Measurements from ENCODE around the gene POC1B.

POC1B gene

DNA sequence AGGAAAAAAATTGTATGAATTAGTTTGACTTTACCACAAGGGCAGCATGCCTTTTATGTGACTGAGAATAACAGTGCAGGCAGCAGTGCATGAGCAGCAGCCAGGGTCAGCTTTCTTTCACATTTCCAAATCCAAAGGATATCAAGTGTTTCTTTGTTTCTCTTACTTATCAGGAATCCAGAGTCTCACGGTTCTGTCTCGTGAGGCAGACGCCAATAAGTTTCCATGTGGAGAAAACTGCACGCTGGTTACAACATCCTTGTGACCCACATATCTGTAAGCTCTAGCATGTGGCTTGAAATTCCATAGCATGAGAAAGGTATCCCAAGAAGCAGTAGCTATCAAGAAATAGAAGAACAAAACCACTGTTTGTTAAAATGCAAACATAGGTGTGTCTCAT lies 28.8 kb downstream of the POC1B start:
- no peak for DNase-seq (ENCODE audit: low spot score)

DNA sequence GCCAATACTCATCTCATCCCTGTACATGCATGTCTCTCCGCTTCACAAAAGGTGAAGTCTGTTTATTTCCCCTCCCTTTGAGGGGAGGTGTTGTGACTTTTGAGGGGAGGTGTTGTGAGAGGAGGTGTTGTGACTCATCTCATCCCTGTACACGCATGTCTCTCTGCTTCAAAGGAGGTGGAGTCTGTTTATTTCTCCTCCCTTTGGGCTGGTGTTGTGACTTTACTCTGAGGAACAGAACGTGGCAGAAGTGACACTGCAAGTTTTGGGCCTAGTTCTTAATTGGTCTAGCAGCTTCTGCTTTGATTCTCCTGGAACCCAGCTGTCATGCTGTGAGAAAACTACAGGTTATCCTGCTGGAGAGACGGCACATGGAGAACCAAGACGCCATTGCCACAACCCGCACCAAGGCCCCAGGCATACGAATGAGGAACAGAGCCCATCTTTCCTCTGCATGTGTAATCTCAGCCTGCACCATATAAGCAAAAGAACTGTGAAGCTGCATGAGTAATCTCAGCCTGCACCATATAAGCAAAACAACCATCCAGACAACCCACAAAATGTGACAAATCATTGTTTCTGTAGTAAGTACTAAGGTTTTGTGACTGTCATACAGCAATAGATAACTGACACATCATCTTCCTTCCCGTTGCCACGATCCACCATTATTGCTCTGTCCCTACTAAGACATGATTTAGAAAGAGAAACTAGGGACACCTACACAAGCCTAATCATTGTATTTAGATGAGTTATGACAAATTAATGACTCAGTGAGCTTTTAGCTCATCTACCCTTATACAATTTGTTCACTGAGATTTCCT lies 31.2 kb downstream of the POC1B start:
- peak; percentile 87 for DNase-seq (ENCODE audit: low spot score)

DNA sequence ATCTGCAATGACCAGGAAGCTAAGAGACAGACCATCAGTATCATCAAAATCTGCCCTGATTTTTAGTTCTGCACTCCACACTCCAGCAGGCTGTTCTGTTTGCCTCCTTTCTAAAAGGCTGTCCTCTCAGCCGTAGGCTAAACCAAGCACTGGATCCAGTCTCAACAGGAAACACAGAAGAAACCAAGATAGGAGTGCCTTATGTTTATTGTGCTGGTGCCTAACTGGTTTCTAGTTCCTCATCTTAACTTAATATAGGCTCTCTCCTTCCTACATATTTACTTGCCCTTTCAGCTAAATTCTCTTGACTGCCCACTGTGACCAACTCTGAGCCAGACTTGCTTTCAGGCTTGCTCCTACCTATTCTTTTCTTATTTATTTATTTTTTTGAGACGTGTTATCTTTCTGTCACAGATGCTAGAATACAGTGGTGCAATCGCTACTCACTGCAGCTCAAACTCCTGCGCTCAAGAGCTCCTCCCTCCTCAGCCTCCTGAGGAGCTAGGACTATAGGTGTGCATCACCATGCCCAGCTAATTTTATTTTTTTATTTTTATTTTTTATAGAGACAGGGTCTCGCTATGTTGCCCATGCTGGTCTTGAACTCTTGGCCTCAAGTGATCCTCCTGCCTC lies 32.1 kb downstream of the POC1B start:
- DNase-seq (ENCODE audit: low spot score) = peak; percentile 48

DNA sequence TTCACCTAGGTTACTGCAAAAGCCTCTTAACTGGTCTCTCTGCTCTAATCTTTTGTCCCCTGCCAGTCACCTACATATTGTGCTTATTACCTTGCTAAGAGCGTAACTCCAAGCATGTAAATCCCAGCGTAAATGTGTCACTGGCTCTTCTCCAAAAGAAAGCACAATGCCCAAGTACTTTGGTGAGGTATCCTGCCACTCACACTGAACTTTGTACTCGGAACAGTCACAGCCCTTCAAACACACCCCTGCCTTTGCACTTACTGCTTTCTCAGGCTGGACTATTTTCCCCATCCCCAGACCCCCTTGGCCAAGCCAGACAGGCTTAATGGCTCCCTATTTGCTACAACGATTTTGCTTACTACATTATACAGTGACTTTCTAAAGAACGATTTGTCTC lies 33.0 kb downstream of the POC1B start:
- no peak for DNase-seq (ENCODE audit: low spot score)

DNA sequence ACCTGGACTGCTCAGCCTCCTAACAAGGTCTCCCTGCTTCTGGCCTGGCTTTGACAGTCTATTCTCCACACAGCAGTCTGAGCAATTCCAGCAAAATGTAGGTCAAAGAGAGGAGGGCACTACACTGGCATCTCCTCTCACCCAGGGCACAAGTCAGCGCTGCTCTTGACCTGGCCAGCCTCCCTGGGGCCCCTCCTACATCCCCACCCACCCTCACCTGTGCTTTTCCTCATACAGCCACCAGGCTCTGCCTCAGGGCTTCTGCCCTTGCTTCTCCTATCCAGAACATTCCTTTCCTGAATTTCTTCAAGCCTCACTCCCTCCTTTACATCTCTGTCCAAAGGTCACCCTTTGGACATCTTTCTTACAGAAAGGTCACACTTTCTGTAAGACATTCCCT lies 34.9 kb downstream of the POC1B start:
- DNase-seq (ENCODE audit: low spot score) = no peak

DNA sequence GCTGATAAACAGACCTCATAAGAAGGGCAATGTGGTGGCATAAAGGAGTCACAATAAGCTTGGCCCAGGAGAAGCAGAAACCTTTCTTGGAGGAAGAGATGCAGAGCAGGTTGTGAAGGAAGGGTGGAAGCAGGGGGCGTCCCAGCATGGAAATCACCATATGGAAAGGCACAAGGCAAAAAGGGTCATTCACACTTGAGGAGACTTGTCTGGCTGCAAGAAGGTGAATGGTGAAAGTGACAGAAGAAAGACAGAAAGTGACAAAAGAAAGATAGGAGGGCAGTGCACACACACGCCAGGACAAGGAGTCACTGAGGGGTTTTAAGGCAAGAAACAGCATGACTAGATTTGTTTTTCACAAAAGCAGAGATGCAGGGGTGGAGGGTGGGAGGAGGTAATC lies 39.6 kb downstream of the POC1B start:
- DNase-seq (ENCODE audit: low spot score) = no peak

DNA sequence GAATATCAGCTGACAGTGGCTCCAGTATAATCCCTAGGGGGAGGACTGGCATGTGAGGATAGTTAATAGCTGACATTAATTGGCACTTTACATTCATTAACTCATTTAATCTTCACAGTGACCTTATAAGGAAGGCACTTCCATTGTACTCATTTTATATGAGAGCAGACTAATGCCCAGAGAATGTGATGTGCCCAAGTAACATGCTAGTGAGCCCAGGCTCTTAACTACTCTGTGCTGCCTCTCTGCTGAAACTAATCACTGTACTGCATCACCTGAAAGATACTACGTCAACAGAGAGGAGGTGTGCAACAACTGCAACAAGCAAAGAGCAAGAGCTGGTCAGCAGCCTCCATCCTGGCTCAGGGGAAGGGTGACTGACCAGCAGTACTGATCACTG lies 41.4 kb downstream of the POC1B start:
- DNase-seq (ENCODE audit: low spot score) = no peak

DNA sequence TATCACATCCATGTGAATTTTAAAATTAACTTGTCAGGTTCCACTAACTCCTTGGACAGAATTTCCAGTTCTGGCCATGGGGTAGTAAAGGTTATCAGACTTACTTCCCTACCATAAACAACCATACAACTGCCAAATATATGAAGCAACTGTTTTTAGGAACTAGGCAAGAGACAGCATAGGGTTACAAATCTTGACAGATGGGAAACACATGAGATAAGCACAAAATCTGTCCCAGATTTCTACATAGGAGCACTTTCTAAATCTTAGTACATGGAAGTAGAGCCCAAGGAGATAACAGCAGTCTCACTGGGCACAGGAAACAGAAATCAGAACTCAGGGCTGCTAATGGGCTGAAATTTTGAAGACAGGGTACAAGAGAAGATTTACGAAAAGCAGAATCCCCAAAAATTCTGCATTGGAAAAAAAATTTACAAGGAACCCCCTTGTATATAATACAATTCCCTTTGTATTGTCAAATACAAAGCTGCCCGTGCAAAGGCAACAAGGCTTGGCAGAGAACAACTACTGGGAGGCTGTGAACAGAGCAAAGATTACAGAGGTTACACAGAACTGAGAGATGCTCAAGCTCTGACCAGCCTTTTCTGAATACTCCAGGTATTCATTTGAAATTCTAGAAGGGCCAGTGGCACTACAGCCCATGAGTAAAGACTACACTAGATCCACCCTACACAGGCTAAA lies 44.5 kb downstream of the POC1B start:
- no peak for DNase-seq (ENCODE audit: low spot score)

DNA sequence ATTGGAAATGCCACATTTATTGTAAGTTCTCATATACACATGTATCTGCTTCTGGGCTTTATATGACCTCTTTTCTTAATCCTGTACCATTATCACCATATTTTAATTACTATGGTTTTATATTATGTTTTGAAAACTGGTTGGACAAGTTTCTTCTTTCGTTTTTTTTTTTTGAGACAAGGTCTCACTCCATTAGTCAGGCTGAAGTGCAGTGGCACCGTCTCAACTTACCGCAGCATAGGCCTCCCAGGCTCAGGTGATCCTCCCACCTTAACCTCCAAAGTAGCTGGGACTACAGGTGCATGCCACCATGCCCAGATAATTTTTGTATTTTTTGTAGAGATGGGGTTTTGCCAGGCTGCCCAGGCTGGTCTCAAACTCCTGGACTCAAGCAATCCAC lies 45.9 kb downstream of the POC1B start:
- no peak for DNase-seq (ENCODE audit: low spot score)

DNA sequence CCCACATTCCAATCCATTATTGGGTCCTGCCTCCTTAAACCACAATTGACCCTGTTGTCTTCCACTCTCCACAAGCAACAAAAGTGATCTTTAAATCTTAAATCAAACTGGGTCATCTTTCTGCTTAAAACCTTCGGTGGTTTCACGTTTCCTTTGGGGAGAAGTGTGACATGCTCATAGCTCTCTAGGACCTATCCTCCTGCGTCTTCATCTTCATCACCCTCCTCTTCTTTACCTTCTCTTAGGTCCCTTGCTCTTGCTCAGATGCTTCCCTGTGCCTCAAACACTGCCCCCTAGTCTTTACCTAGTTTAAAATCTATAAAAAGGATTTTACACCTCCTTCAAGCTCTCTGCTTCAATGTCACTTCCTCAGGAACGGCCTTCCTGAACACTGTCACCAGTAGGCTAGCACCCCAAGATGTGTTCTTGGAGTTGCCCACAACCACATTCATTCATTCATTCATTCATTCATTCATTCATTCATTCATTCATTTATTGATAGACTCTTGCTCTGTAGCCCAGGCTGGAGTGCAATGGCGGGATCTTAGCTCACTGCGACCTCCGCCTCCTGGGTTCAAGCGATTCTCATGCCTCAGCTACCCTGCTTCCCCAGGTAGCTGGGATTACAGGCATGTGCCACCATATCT lies 48.1 kb downstream of the POC1B start:
- DNase-seq (ENCODE audit: low spot score) = no peak

DNA sequence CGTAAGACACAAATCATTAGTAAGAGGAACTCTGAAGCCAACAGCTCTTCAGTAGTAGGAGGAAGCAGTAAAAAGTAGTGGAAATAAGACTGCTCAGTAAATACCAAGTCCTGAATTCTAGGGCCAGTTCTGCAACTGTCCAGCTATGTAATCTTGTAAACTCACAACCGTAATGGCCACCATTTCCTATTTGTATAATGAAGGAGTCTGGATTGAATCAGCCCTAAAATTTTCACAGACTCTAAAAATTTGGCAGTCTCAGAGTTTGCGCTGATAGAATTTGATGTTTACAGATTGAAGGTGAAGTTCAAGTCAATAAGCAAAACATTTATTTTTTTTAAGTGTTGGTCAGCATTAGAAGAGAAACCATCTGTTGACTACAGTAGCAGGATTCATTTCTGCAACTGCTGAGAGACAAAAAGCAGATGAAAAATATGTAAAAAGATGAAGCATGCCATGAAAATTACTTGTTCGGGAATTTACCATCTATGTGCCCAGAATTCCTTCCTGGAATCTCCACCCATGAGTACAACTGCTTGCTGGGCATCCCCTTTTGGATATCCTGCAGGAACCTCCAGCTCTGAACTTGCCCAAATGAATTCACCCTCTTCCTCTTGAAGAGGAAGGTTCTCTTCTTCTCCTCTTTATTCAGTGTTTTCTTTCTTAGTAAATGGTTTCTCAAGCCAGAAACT lies 48.8 kb downstream of the POC1B start:
- no peak for DNase-seq (ENCODE audit: low spot score)

DNA sequence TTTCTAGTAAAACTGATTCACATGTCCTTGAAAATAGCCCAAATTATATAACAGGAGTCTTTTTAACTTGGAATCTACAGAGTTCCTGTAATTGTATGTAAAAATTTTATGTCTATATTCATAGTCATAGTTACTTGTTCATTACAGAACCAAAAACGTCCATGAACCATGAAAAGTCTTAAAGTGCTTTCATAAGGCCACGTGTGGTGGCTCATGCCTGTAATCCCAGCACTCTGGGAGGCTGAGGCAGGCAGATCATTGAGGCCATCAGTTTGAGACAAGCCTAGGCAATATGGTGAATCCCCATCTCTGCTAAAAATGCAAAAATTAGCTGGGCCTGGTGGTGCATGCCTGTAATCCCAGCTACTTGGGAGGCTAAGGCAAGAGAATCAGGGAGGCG lies 49.6 kb downstream of the POC1B start:
- DNase-seq (ENCODE audit: low spot score) = no peak

DNA sequence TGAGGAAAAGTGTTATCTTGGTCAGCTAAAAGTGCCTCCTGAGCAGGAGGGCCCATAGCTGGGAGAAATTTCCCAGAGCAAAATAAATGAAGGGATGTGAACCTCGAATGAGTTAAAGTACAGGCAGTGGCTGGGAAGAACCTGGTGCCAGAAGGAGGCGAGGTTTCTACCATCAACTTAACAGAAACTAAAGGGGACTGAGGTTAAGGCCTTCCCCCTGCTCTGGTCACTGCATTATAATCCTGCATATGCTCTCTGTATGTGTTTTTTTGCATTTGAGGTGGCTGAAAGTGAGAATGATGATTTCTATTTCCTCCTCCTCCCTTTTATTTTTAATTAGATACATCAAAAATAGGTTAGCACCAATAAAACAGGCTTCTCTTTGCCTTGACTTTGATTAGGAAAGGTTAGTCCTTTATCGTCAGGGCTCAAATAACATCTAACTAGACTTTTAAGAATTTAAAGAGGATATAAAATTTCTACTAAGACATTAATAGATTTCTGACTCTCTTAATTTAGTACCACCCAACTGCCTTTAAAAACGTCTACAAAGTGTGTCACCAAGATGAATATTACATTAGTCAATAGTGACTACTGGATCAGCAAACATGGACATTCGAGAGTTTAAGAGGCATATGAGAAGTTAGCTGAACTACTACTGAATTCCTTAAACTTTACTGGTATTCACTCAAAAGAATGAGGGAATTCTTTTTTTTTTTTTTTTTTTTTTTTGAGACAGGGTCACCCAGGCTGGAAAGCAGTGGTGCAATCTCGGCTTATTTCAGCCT lies 50.5 kb downstream of the POC1B start:
- no peak for DNase-seq (ENCODE audit: low spot score)

DNA sequence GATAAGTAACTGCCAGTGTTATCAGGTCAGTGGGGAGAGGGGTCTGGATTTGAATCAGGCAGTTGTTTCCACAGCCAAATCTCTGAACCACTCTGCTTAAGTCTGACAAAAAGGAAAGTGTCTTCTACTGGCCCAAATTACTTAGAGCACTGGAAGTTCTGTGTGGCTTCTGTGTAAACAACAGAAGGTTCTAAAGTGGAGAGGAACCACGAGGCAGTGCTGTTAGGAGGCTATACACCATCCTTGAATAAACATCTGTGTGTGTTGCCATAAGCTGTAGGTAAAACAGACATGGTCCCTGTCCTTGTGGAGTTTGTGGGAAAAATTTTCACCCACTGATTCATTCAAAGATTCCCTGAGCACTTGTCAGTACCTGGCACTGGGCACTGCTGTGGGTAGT lies 51.2 kb downstream of the POC1B start:
- DNase-seq (ENCODE audit: low spot score) = no peak

DNA sequence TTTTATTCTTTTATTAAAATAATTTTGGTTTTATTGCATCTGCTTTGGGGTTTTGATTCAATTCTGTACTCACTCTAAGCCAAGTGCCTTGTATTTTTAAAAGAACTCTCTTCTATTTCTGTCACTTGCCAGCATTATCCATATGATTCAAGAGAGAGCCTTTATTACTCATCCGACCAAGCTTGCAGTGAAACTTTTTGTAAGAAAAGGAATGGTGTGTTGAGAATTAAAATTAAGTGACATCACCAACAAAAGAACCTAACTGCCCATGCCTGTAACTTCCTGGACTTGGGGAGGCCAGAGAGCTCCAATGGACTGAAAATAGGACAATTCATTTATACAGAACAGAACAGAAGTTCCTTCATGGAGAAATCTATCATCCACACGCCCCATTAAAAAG lies 53.3 kb downstream of the POC1B start:
- no peak for DNase-seq (ENCODE audit: low spot score)

DNA sequence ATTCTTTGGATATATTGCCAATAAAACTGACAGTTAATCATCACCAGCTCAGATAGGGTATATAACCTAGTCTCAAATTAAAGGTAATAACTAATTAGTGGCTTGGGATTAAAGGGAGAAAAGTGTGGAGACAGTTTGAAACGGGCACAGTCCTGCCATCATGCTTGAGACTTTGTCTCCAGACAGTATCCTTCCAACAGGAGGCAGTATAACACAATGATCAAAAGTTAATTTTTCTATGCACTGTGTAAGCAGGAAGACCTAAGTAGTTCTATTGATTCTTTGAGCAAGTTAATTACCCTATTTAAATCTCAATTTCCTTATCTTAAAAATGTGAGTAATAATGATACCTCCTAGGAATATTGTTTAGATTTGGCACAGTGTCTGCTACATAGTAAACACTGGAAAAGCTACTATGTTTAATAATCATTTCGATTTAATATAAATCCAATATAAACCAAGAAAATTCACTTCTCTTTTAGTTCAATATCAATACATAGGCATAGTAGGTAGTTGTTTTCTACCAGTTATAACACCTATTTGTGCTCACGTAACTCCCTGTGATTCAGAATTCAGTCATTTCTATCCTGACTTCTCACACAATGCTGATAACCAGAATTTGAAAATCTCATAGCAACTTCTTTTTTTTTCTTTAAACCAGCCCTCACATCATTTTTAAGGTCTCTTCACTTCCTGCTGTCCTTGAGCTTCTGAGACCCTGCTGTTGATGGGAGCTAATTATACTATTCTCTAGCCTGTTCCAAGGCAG lies 54.9 kb downstream of the POC1B start:
- DNase-seq (ENCODE audit: low spot score) = peak; percentile 87

DNA sequence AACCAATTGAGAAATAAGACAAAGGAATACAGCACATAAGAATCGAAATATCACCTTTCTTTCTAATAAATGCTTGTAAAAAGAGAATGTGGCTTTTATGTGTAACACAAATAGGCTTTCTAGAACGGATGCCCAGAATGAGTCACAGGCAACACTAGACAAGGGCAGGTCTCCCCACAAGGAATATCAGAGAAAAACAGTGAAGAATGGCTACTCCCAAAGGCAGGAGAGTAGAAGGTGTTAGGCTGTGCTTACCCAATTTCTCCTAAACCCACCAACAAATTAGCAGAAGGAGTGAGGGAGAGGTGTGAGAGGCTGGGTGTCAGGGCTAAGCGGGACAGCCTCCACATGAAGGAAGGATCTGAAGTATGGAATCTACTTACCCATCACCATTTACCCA lies 56.5 kb downstream of the POC1B start:
- no peak for DNase-seq (ENCODE audit: low spot score)

DNA sequence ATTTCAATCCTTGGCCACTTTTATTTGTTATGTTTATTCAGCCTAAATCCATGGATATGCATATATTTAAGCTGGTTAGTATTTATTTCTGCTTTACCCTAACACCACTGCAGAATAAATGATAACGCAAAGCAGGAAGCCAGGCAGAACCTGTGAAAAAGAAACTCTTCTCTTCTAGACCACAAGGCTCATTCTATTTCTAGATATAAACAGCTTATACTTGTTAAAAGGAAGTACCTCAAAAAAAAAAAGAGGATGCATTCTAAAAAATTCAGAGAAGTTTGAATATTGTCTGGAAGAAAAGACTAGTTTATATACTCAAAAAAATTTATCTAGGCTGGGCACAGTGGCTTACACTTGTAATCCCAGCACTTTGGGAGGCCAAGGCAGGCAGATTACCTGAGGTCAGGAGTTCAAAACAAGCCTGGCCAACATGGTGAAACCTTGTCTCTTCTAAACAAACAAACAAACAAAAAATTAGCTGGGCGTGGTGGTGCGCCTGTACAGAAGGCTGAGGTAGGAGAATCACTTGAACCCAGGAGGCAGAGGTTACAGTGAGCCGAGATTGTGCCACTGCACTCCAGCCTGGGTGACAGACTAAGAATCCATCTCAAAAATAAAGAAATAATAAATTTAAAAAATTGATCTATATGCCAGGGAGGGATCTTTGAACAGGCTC lies 57.1 kb downstream of the POC1B start:
- no peak for DNase-seq (ENCODE audit: low spot score)

DNA sequence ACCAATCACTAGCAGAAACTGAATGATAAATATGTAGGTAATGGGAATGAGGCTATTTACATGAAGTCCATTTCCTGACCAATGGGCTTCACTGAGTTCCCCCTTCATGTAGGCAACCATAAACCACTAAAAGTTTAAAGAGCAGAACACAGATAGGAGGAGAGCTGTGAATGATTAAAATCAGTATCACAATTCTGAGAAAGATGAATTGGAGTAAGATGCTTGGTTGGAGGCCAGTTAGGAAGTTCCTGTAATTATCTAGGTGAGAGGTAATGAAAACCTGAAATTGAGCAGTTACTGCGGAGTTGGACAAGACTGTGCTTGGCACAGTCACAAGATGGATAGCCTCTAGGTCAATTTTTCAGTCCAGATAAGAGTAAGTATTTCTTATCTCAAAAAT lies 57.8 kb downstream of the POC1B start:
- no peak for DNase-seq (ENCODE audit: low spot score)

DNA sequence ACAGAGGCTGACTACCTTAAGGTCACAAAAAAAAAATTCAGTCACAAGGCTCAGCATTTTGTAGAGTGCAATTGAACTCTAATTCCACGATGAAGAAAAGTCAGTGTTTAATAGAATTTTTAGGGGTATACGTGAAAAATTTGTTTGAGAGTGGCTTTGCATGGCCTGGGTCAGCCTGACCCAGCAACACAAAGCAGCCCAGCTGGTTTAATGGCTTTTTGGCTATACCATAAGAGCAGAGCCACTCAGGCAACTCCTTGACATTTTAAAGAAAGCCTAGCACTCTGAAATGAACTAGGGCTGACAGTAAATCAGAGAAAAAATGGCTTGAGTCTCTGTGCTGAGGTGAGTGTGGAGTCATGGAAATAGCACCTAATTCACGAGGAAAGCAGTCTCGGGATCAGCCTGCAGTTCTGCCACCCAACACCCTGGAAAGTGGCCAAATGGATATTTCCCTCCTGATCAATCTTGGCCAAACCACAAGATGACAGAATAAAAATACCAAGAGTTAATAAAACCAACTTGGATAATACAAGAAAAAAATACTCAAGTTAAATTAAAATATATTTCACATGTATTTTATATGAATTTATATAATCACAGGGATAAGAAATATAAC lies 60.8 kb downstream of the POC1B start:
- DNase-seq (ENCODE audit: low spot score) = no peak
